ENCODE measurements around the gene PEX5L.
"Not testable (repeated sequence)": the region's sequence is repeated elsewhere in the genome, so short reads cannot be mapped to it uniquely, and the experiment has no call there.

The PEX5L gene, protein sequence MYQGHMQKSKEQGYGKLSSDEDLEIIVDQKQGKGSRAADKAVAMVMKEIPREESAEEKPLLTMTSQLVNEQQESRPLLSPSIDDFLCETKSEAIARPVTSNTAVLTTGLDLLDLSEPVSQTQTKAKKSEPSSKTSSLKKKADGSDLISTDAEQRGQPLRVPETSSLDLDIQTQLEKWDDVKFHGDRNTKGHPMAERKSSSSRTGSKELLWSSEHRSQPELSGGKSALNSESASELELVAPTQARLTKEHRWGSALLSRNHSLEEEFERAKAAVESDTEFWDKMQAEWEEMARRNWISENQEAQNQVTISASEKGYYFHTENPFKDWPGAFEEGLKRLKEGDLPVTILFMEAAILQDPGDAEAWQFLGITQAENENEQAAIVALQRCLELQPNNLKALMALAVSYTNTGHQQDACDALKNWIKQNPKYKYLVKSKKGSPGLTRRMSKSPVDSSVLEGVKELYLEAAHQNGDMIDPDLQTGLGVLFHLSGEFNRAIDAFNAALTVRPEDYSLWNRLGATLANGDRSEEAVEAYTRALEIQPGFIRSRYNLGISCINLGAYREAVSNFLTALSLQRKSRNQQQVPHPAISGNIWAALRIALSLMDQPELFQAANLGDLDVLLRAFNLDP

DNA sequence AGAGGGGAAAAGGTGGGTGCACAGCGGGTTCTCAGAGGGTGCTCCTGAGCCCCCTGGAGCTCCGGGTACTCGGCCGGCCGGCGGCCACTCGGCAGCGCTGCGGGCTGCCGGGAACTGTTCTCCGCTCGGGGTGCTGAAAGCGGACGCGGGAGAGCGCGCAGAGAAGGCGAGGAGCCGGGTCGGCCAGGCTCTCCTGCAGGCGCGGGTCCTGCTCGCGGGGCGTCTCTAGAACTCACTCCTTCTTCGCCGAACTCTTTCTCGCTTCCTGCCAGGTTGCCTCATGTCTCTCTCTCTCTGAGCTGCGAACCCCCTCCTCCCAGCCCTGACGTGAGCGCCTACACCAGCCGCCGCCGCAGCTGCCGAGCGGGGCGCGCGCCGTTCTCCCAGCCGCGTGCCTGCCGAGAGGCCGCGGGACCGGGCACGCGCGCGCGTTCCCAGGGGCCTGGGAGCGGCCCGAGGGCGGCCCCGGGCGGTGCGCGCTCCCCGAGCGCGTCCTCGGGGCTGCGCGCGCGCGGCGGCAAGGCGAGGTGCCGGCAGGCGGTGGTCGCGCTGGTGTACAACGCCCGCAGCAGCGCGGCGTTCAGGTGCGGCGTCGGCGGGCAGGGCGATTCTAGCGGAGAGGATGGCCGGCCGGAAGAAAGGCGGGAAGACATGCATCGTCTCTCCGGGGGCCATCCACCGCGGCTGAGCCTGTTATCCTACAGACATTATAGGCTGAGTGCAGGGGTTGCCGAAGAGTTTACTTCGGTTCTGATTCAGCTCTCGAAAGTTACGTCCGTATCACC is at the start of gene PEX5L:
Gene PEX5L, minus strand, starts transcription at position 267 of the 785 bp plus-strand sequence. CDS start 338 bp downstream, outside the sequence.
- DNase-seq = no peak

- DNase-seq = no peak
These were observed 48.5 kb upstream of the PEX5L start for GRCh38 chr3:180085122-180085710.

DNA sequence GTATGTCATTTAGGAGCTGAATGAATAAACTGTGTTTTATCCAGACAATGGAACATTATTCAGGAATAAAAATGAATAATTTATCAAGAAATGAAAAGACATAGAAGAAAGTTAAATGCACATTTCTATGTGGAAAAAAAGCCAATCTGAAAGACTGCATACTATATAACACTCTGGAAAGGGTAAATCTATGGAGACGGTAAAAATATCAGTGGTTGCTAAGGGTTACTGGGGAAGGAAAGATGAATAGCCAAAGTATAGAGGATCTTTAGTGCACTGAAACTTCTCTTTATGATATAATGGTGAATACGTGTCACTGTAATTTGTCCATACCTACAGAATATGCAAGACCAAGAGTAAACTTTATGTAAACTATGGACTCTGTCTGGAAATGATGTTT is 46.0 kb upstream of the PEX5L start:
- DNase-seq = no peak

GRCh38 chr3:180078592-180078991 is 41.9 kb upstream of the PEX5L start:
- no peak for DNase-seq

DNA sequence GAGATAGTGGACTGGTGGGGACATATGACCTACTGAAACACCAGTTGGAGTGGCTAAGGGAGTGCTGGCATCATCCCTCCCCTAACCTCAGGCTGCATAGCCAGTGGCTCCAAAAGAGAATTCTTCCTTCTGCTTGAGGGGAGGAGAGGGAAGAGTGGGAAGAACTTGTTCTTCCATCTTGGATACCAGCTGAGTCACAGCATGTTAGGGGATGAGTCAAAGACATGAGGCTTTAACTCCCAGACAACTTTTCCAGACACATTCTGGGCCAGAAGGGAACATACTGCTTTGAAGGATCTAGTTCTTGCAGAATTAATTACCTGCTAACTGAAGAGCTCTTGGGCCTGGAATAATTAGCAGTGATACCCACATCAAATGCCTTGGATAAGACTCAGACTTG is 36.8 kb upstream of the PEX5L start:
- no peak for DNase-seq

GRCh38 chr3:180072786-180073185 is 36.0 kb upstream of the PEX5L start:
- DNase-seq = no peak

DNA sequence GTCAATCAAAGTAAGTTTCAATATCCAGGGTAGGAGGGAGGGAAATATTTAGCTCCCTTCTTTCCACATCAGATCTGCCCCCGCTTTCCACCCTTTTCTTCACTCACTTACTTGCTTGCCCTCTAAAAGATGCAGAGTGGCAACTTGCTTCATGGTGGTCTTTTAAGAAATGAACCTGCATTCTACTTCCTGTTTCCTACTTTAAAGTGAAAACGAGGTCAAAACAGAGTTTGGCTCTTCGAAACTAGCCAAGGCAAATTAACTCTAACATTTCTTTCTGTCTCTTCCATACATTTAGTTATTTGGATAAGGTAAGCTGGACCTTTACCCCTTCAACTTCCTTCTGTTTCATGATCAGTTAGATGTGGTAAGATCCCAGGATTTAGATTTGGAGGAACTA is 34.2 kb upstream of the PEX5L start:
- DNase-seq = no peak

DNA sequence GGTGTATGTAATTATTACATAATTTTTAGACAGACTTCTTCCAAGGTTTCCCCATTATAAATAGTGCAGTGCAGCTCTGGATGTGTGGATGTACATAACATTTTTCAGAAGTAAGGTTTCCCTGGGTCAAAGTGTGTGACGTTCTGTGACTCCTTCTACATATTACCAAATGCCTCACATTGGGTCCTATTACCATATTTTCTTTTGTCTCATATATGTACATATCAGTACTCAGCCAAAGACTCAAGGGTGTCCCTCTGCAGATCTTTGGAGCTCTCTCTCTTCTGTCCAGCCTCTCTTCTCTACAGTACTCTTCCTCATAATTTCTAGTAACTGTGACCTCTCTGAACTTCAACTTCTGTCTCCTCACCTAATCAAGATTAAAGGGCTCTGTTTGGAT is 31.3 kb upstream of the PEX5L start:
- no peak for DNase-seq

DNA sequence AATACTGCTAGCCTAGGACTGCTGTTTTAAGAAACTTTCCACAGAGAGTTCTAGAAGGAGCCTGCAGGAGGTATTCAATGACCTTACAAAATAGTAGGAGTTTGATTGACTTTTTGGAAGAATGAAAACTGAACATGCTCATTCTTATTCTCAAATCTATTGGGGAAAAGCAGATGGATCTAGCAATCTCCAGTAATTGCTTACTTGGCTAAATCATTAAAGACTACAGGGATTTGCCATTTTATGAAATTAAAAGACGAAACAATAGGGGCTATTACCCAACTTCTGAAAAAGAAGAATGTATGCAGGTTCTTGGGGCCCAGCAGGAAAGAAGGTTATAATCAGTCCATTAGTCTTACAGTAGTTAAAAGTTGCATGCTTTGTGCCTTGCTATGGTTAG is 29.9 kb upstream of the PEX5L start:
- DNase-seq = no peak

DNA sequence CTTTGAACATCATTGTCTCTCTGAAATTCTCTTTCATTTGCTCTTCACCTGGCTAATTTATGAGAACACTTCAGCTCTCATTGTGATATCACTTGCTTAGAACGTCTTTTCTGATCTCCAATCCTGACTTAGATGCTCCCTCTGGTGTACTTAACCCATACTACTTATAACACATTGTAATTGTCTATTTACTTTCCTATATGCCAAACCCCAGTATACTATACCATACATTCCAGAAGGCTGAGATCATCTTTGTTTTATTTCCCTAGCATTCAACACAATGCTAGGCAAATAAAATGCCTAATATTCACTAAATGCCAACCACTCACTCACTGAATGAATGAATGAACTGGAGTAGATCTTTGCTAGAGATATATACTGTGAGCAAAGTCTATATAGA is 27.0 kb upstream of the PEX5L start:
- no peak for DNase-seq

DNA sequence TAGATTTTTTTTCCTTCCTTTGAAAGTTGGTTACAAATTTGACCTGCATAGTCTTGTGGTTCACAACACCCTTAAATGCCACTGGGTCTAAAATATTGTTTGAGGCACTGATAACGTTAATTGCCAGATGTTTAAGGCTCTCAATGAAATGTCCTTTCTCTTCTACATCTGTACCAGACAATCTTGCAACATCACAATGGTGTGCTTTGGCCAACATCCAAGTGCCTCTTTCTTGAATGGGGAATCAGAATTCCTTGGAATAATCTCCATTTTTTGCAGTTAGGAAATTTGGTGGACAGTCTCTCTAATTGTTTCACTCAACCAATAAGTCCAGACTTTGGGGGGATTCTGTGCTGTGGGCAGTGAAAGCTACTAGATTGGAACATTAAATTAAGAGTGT is 26.0 kb upstream of the PEX5L start:
- no peak for DNase-seq

GRCh38 chr3:180059356-180059755 is 22.6 kb upstream of the PEX5L start:
- DNase-seq = no peak

DNA sequence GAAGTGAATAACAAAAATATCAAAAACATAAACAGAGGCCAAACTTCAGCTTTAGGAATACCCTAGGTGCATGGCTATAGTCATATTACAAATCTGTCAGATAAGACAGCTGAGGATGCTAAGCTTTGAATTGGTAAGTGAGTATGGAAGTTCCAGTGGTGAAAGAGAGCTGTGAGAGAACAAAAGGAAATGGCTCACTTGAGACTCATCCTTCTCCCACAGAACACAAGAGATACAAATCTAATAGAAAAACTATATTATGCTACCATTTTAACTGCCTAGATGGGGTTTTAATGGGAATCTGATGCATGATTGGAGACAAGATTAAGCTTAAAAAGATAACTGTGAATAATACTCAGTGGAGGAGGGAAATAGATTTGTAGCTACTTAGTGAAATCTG is 21.5 kb upstream of the PEX5L start:
- DNase-seq = no peak

- DNase-seq = not testable (repeated sequence)
These were observed 18.9 kb upstream of the PEX5L start for GRCh38 chr3:180055656-180056055.

- DNase-seq = no peak
These were observed 12.7 kb upstream of the PEX5L start for GRCh38 chr3:180049391-180049790.

DNA sequence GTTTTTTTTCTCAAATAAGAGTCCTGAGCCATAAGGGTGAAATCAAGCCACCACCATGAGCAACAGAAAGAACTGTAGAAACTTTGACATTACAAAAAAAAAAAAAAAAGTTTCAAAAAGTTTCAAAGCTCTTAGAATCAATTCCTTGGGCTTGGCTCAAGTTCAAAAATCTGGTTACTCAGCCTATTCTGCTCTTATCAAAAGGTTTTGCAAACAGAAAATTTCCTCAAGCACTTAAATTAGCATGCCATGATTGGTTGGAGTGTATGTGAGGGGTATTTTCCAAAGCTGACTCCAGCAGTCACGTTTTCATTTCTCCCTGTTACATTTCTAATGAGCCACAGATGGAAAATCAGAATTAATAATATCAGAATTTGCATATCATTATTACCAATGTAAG is 12.1 kb upstream of the PEX5L start:
- no peak for DNase-seq

- no peak for DNase-seq
These were observed 11.4 kb upstream of the PEX5L start for GRCh38 chr3:180048103-180048502.

DNA sequence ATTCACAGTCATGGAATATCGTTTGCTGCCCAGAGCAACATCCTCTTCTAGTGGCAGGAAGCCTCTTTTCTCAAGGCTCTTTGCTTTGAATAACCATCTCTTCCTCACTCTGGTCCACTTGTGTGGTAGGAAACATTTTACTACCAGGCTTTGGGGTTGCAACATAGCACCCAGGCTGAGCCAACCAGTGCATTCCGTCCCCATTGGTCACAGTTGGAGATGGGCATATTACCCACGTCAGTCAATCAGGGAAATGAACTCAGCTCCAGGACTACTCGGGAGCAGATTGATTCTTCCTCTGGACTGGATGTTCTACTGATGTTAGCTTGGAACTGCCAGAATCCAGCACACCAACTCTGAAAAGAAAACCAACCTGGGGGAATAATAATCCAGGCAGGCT is 4.2 kb upstream of the PEX5L start:
- no peak for DNase-seq

GRCh38 chr3:180036092-180036670 is 556 bp downstream of the PEX5L start:
- DNase-seq = no peak

GRCh38 chr3:180026997-180027396 is 9.7 kb downstream of the PEX5L start:
- no peak for DNase-seq

DNA sequence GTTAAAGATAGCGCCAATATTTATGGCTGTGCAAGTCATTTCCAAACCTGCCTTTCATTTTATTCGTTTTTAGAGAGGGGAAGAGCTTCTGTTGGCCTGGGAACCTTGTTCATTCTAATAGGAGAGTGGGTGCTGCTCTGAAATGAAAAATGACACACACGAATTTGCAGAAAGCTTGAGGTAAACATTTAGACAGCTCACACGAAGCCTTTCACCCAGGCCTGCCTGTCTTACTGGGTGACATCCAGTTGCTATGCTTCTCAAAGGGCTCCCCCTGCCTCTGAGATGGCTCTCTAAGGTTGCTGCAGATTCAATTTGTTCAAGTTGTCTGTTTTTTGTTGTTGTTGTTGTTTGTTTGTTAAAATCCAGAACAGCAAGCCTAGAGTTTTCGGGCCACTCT is 18.2 kb downstream of the PEX5L start:
- no peak for DNase-seq

GRCh38 chr3:180017846-180018245 is 18.9 kb downstream of the PEX5L start:
- no peak for DNase-seq

GRCh38 chr3:180011927-180012326 is 24.8 kb downstream of the PEX5L start:
- no peak for DNase-seq

Data from activated T-cell treated with anti-CD3 and anti-CD28 coated beads for 4 hours (primary cell).